GM10847 (cell line): ENCODE data around the gene C1QTNF2.

Experiments used
- POLR2A ChIP-seq: IDR thresholded peaks from 2 replicates; pipeline ENCODE4 v1.6.1; 2011; ENCODE audit not compliant: insufficient read length; ENCODE audit errors: extremely low read depth

The C1QTNF2 gene

GRCh38 chr5:160359242-160359641 lies 11.2 kb downstream of the C1QTNF2 start:
- no peak for TF ChIP-seq POLR2A

GRCh38 chr5:160357861-160358411 lies 12.5 kb downstream of the C1QTNF2 start:
- TF ChIP-seq POLR2A = no peak

GRCh38 chr5:160357394-160357793 lies 13.0 kb downstream of the C1QTNF2 start:
- no peak for TF ChIP-seq POLR2A

GRCh38 chr5:160356550-160357347 lies 13.7 kb downstream of the C1QTNF2 start:
- no peak for TF ChIP-seq POLR2A

GRCh38 chr5:160354666-160355065 lies 15.8 kb downstream of the C1QTNF2 start:
- no peak for TF ChIP-seq POLR2A

GRCh38 chr5:160353379-160353778 lies 17.0 kb downstream of the C1QTNF2 start:
- TF ChIP-seq POLR2A = no peak

- no peak for TF ChIP-seq POLR2A
Measured at GRCh38 chr5:160352308-160352707, 18.1 kb downstream of the C1QTNF2 start.

GRCh38 chr5:160349935-160350303 lies 20.5 kb downstream of the C1QTNF2 start:
- TF ChIP-seq POLR2A = no peak

- no peak for TF ChIP-seq POLR2A
Measured at GRCh38 chr5:160349249-160349934, 21.0 kb downstream of the C1QTNF2 start.

GRCh38 chr5:160348080-160348479 lies 22.3 kb downstream of the C1QTNF2 start:
- no peak for TF ChIP-seq POLR2A

GRCh38 chr5:160347448-160347847 lies 23.0 kb downstream of the C1QTNF2 start:
- TF ChIP-seq POLR2A = no peak

GRCh38 chr5:160342413-160342941 lies 27.9 kb downstream of the C1QTNF2 start:
- TF ChIP-seq POLR2A = no peak

GRCh38 chr5:160341309-160341870 lies 29.0 kb downstream of the C1QTNF2 start:
- TF ChIP-seq POLR2A = no peak

- no peak for TF ChIP-seq POLR2A
Measured at GRCh38 chr5:160339406-160340130, 30.9 kb downstream of the C1QTNF2 start.

GRCh38 chr5:160333721-160334120 lies 36.7 kb downstream of the C1QTNF2 start:
- no peak for TF ChIP-seq POLR2A
